ENCODE measurements around the gene RTF2.

Gene RTF2

GRCh38 chr20:56453352-56453751, 15.1 kb upstream of the RTF2 start:
- H3K27ac ChIP-seq = no peak overlapping the region
- H3K4me3 ChIP-seq = no peak overlapping the region
- no peak for DNase-seq (ENCODE audit: low spot score)
- TF ChIP-seq CTCF (IDR thresholded peaks at IDR 0.05) = no peak

- H3K27ac ChIP-seq = no peak overlapping the region
- no peak for TF ChIP-seq CTCF (IDR thresholded peaks at IDR 0.05)
- H3K4me3 ChIP-seq = no peak overlapping the region
- no peak for DNase-seq (ENCODE audit: low spot score)
Observed at GRCh38 chr20:56454754-56455153, 13.7 kb upstream of the RTF2 start.

GRCh38 chr20:56458206-56458821, 10.1 kb upstream of the RTF2 start:
- no peak for TF ChIP-seq CTCF (IDR thresholded peaks at IDR 0.05)
- no peak for DNase-seq (ENCODE audit: low spot score)
- H3K27ac ChIP-seq = no peak overlapping the region
- H3K4me3 ChIP-seq = no peak overlapping the region

- no peak for DNase-seq (ENCODE audit: low spot score)
- no peak overlapping the region for H3K27ac ChIP-seq
- no peak overlapping the region for H3K4me3 ChIP-seq
- no peak for TF ChIP-seq CTCF (IDR thresholded peaks at IDR 0.05)
Observed at GRCh38 chr20:56460459-56460858, 8.0 kb upstream of the RTF2 start.

- Histone ChIP-seq H3K4me3 (no peak overlapping the region), H3K27ac (no peak overlapping the region)
- no peak for TF ChIP-seq CTCF (IDR thresholded peaks at IDR 0.05)
- no peak for DNase-seq (ENCODE audit: low spot score)
Observed at GRCh38 chr20:56461576-56461975, 6.9 kb upstream of the RTF2 start.

- no peak for DNase-seq (ENCODE audit: low spot score)
- Histone ChIP-seq H3K27ac (no peak overlapping the region), H3K4me3 (no peak overlapping the region)
- TF ChIP-seq CTCF (IDR thresholded peaks at IDR 0.05) = no peak
Observed at GRCh38 chr20:56463428-56463827, 5.0 kb upstream of the RTF2 start.

GRCh38 chr20:56465997-56466396, 2.4 kb upstream of the RTF2 start:
- DNase-seq (ENCODE audit: low spot score) = no peak
- no peak overlapping the region for H3K4me3 ChIP-seq
- H3K27ac ChIP-seq = peak overlapping the region in 1 of 2 donors; percentile 43
- TF ChIP-seq CTCF (IDR thresholded peaks at IDR 0.05) = no peak

Data from coronary artery (tissue), 2 donors.